Tibial nerve (tissue), 4 donors: ENCODE measurements around the gene MAN1B1. TPM values are rescaled to one million over a fixed set of nuclear protein-coding genes. Genes with fewer than 3 reads are reported as not detected.

Experiments used
- DNase-seq, 2 donors: peaks; one replicate each; pipeline ENCODE4 v3.0.0-alpha.2; 2019; ENCODE audit warnings: low spot score in 2 of 2
- H3K27ac ChIP-seq, 4 donors: fragments of 200-600 bp; sonication (generic) in 3 of 4; one replicate each; pipeline ENCODE4 v1.5.1; 2017 to 2019; ENCODE audit warnings: mild to moderate bottlenecking in 1 of 4
- H3K27me3 ChIP-seq, 2 donors: fragments of 200-600 bp; sonication (generic) in 1 of 2; one replicate each; pipeline versions ENCODE4 v1.5.1 to v1.6.0; 2017 to 2019
- H3K36me3 ChIP-seq, 3 donors: fragments of 200-600 bp; sonication (generic); one replicate each; pipeline ENCODE4 v1.5.1; 2018 to 2019
- H3K4me1 ChIP-seq, 4 donors: fragments of 200-600 bp; sonication (generic) in 3 of 4; one replicate each; pipeline ENCODE4 v1.5.1; 2017 to 2019
- H3K4me3 ChIP-seq, 4 donors: fragments of 200-600 bp; sonication (generic) in 3 of 4; one replicate each; pipeline ENCODE4 v1.5.1; 2017 to 2019; ENCODE audit warnings: mild to moderate bottlenecking in 1 of 4, moderate library complexity in 1 of 4
- H3K9me3 ChIP-seq, 4 donors: fragments of 200-600 bp; sonication (generic) in 3 of 4; one replicate each; pipeline ENCODE4 v1.5.1; 2017 to 2019
- EP300 ChIP-seq, 2 donors: sonication (generic); formaldehyde crosslinking; IDR thresholded peaks; one replicate each; pipeline ENCODE4 v1.6.1; 2017; ENCODE audit warnings: antibody characterized with exemption in 2 of 2, mild to moderate bottlenecking in 1 of 2
- POLR2A ChIP-seq, 2 donors: fragments of 450-650 bp; IDR thresholded peaks; one replicate each; pipeline ENCODE4 v1.6.1; 2017; ENCODE audit warnings: antibody characterized with exemption in 2 of 2, mild to moderate bottlenecking in 2 of 2, moderate library complexity in 2 of 2
- WGBS, 2 donors: methylation state at CpG; one replicate each; pipeline ENCODE4 v1.1.5; 2018; 5-methylcytosine and 5-hydroxymethylcytosine counted together
- total RNA-seq, 4 donors: library from RNA; depleted of rRNA; stranded (reverse); fragments of >200 nt; gene quantifications; one replicate each; pipeline ENCODE4 v1.1.0, GENCODE V29; 2016
- TF ChIP-seq, protein P1 (sequence below), 5 experiments: fragments of 200-600 bp in 3 of 5; fragments of 450-650 bp in 2 of 5; sonication (generic) in 3 of 5; IDR thresholded peaks; one replicate each; pipeline ENCODE4 v1.5.1; 2016 to 2019; ENCODE audit warnings: antibody characterized with exemption in 5 of 5, mild to moderate bottlenecking in 3 of 5, moderate library complexity in 2 of 5

The MAN1B1 gene
- total RNA-seq, 4 donors from 2014 or later, result 47.3 to 58.1 (median 52.1) TPM

- Histone ChIP-seq H3K4me1 (peaks cover 0 to 42% (median 18%) of the 10 kb centered on the region in 4 donors), H3K27me3 (no peaks in the 10 kb centered on the region), H3K36me3 (peaks cover 0 to 54% (median 7%) of the 10 kb centered on the region in 3 donors), H3K9me3 (no peaks in the 10 kb centered on the region), H3K4me3 (peak overlapping the region; percentile 81 to 96 (median 88)), H3K27ac (peak overlapping the region; percentile 81 to 97 (median 94))
- no peak for TF ChIP-seq EP300 (IDR thresholded peaks at IDR 0.05)
- TF ChIP-seq POLR2A (IDR thresholded peaks at IDR 0.05), result no peak
- TF ChIP-seq, protein P1, sequence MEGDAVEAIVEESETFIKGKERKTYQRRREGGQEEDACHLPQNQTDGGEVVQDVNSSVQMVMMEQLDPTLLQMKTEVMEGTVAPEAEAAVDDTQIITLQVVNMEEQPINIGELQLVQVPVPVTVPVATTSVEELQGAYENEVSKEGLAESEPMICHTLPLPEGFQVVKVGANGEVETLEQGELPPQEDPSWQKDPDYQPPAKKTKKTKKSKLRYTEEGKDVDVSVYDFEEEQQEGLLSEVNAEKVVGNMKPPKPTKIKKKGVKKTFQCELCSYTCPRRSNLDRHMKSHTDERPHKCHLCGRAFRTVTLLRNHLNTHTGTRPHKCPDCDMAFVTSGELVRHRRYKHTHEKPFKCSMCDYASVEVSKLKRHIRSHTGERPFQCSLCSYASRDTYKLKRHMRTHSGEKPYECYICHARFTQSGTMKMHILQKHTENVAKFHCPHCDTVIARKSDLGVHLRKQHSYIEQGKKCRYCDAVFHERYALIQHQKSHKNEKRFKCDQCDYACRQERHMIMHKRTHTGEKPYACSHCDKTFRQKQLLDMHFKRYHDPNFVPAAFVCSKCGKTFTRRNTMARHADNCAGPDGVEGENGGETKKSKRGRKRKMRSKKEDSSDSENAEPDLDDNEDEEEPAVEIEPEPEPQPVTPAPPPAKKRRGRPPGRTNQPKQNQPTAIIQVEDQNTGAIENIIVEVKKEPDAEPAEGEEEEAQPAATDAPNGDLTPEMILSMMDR (IDR thresholded peaks at IDR 0.05), result no peak
- 1 to 2% methylated on average over 16 to 25 of the region's 58 CpGs for WGBS, 2 donors
- DNase-seq, result peak in 1 of 2 donors; percentile 29
These were observed 760 bp upstream of the MAN1B1 start for GRCh38 chr9:137085920-137086530.

DNA sequence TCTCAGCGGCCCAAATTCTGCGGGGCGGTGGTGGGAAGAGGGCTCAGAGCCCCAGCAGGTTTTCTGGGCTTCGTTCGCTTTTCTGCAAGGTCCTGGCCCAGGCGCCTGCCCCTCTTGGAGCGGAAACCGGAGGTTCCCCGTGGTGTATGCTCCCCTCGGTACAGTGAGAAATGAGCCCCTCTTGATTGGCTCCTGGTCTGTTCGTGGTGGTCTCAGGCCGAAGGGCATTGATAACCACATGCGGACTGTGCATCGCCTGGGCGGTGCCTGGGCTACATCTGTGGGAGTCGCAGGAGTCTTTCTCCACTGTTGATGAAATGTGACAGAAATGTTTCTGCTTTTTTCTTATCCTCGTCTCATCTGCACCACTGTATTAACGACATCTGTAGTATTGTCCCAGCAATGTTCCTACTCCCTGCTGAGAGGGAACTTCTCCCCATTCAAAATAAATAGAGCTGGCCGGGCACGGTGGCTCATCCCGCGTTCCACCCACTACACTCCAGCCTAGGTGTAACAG, 682 bp downstream of the MAN1B1 start:
- no peak for DNase-seq
- Histone ChIP-seq H3K27me3 (no peaks in the 10 kb centered on the region), H3K36me3 (peaks cover 0 to 54% (median 3%) of the 10 kb centered on the region in 3 donors), H3K9me3 (no peaks in the 10 kb centered on the region), H3K4me3 (peak overlapping the region; percentile 81 to 96 (median 88)), H3K27ac (peak overlapping the region; percentile 81 to 97 (median 94)), H3K4me1 (peaks cover 0 to 42% (median 18%) of the 10 kb centered on the region in 4 donors)
- TF ChIP-seq, protein P1 (IDR thresholded peaks at IDR 0.05), result no peak
- TF ChIP-seq EP300 (IDR thresholded peaks at IDR 0.05), result no peak
- WGBS, 2 donors, result 9 to 14% methylated on average over 14 to 22 of the region's 22 CpGs

DNA sequence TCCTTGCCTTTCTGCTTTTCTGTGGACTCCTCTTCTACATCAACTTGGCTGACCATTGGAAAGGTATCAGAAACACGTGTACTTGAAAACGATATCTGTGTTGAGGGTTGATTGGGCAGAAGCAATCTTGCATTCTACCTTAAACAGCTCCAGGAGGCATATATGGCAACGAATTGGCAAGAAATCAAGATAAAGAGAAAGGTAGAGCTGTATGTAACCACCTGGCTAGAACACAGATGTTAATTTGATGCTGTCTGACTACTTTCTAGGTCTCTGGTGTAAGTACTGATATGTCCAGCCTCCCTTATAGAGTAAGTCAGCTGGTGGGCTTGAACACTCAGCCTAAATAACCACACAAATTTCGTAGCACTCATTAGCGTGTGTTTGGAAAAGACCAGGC, 1.3 kb downstream of the MAN1B1 start:
- H3K36me3 ChIP-seq, result peaks cover 0 to 54% (median 0%) of the 10 kb centered on the region in 3 donors
- H3K27ac ChIP-seq, result no peak overlapping the region
- WGBS, 2 donors, result 86 to 89% methylated on average over 5 of the region's 5 CpGs
- H3K4me3 ChIP-seq, result no peak overlapping the region
- no peaks in the 10 kb centered on the region for H3K27me3 ChIP-seq
- peaks cover 0 to 42% (median 18%) of the 10 kb centered on the region in 4 donors for H3K4me1 ChIP-seq
- no peaks in the 10 kb centered on the region for H3K9me3 ChIP-seq
- TF ChIP-seq POLR2A (IDR thresholded peaks at IDR 0.05) (no peak), EP300 (IDR thresholded peaks at IDR 0.05) (no peak)
- TF ChIP-seq, protein P1 (IDR thresholded peaks at IDR 0.05), result no peak
- no peak for DNase-seq

DNA sequence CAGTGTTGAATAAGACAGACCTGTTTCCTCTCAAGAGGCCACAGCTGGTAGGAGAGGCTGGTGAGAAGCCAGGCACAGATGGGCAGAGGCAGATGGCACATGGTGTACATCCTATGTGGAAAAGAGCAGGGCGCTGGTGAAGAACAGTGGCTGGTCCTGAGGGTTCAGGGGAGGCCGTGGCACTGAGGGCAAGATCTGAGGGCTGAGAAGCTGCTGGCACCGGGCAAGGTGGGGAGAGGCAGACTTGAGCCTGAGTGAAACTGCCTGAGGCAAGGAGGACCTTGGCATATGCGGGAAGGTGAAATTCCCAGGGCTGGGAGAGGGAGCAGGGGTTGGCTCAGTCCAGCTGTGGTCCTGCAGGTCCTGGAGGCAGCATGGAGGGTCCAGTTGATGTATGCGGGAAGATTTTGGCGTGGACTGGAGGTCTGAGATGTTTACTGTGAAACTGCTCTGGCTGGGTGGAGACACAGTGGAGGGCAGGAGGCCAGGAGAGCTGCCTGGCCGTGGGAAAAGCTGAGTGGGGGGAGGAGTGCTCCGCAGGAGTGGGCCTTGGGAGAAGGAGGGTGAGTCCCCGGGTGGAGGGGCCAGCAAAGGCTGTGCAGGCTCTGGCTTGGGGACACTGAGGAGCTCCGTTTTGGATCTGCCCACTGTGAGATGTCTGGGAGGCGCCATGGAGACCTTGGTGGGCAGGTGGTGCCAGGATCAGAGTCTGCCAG, 2.6 kb downstream of the MAN1B1 start:
- TF ChIP-seq POLR2A (IDR thresholded peaks at IDR 0.05), result no peak
- no peak for TF ChIP-seq EP300 (IDR thresholded peaks at IDR 0.05)
- TF ChIP-seq, protein P1 (IDR thresholded peaks at IDR 0.05), result no peak
- H3K4me3 ChIP-seq, result no peak overlapping the region
- H3K27me3 ChIP-seq, result no peaks in the 10 kb centered on the region
- H3K4me1 ChIP-seq, result peaks cover 0 to 42% (median 18%) of the 10 kb centered on the region in 4 donors
- peaks cover 0 to 58% (median 0%) of the 10 kb centered on the region in 3 donors for H3K36me3 ChIP-seq
- DNase-seq, result no peak
- H3K9me3 ChIP-seq, result no peaks in the 10 kb centered on the region
- 76 to 80% methylated on average over 11 of the region's 11 CpGs for WGBS, 2 donors
- no peak overlapping the region for H3K27ac ChIP-seq
